Measurements from ENCODE around the gene CCNH.

- TF ChIP-seq CTCF (IDR thresholded peaks at IDR 0.05; ENCODE audit: low read depth, low read length) (no peak), MYC (IDR thresholded peaks at IDR 0.05; ENCODE audit: low read depth, low read length) (no peak), POLR2A (IDR thresholded peaks at IDR 0.05; ENCODE audit: extremely low read depth, insufficient read length) (no peak)
Observed at GRCh38 chr5:87394411-87395165, 18.1 kb downstream of the CCNH start.
